ENCODE measurements around the gene PABPN1. TPM values are rescaled to one million over a fixed set of nuclear protein-coding genes. Genes with fewer than 3 reads are reported as not detected.

The PABPN1 gene
- total RNA-seq, 2 experiments from 2014 or later: 167 to 314 TPM

- Histone ChIP-seq H3K27ac (ENCODE audit: low read depth, low read length, poor library complexity, severe bottlenecking) (no peak overlapping the region), H3K4me3 (ENCODE audit: low read depth, low read length, poor library complexity, severe bottlenecking) (no peak overlapping the region), H3K9me2 (ENCODE audit: insufficient read depth, low read length) (no peaks in the 10 kb centered on the region), H3K9me3 (ENCODE audit: low read length) (no peaks in the 10 kb centered on the region), H3K4me1 (ENCODE audit: insufficient read depth, low read length, poor library complexity, severe bottlenecking) (no peaks in the 10 kb centered on the region), H3K79me2 (ENCODE audit: insufficient read depth, low read depth, low read length) (no peaks in the 10 kb centered on the region), H2AFZ (ENCODE audit: low read length) (no peak overlapping the region), H3K36me3 (ENCODE audit: insufficient read depth, low read length) (no peaks in the 10 kb centered on the region), H4K20me1 (ENCODE audit: insufficient read depth, low read length) (no peaks in the 10 kb centered on the region), H3K4me2 (ENCODE audit: low read length) (no peak overlapping the region)
- ChIA-PET POLR2A (no interaction called here), CTCF (ENCODE audit: unreplicated experiment) (no interaction called here)
- intact Hi-C loops (cut with micrococcal nuclease; ENCODE audit: unreplicated experiment): no loop called here
- DNase-seq (ENCODE audit: low spot score): no peak
- no peak for TF ChIP-seq CTCF (conservative IDR thresholded peaks at IDR 0.05; ENCODE audit: low read length)
- TF ChIP-seq EZH2phosphoT487 (IDR thresholded peaks at IDR 0.05; ENCODE audit: borderline replicate concordance, low read depth, low read length): no peak
- BruUV-seq (replicated peaks): no TSS peak
Observed at GRCh38 chr14:23373041-23373440, 51.8 kb downstream of the PABPN1 start.

Other genes starting within 250 kb of the PABPN1 start
- gene ACIN1, start 226.3 kb upstream of the PABPN1 start, total RNA-seq (2014; rRNA removed; shearing (Covaris generic)): 107 and 130 TPM in 2 replicates
- gene ACIN1, start 226.3 kb upstream of the PABPN1 start, total RNA-seq (2022): 203 and 206 TPM in 2 replicates
- gene C14orf119, start 226.0 kb upstream of the PABPN1 start, total RNA-seq (2014; rRNA removed; shearing (Covaris generic)): 25.9 and 44.5 TPM in 2 replicates
- gene C14orf119, start 226.0 kb upstream of the PABPN1 start, total RNA-seq (2022): 37.0 and 42.4 TPM in 2 replicates
- not detected in 2 replicates for gene CIROP, start 216.5 kb upstream of the PABPN1 start, total RNA-seq (2014; rRNA removed; shearing (Covaris generic))
- gene CIROP, start 216.5 kb upstream of the PABPN1 start, total RNA-seq (2022): not detected in 2 replicates
- gene CEBPE, start 202.2 kb upstream of the PABPN1 start, total RNA-seq (2014; rRNA removed; shearing (Covaris generic)): 0.67 and 1.1 TPM in 2 replicates
- 2.2 and 2.3 TPM in 2 replicates for gene CEBPE, start 202.2 kb upstream of the PABPN1 start, total RNA-seq (2022)
- gene SLC7A8, start 137.8 kb upstream of the PABPN1 start, total RNA-seq (2014; rRNA removed; shearing (Covaris generic)): 0.49 and 4.0 TPM in 2 replicates
- 6.2 and 11.4 TPM in 2 replicates for gene SLC7A8, start 137.8 kb upstream of the PABPN1 start, total RNA-seq (2022)
- gene RNF212B, start 83.5 kb upstream of the PABPN1 start, total RNA-seq (2014; rRNA removed; shearing (Covaris generic)): not detected in 2 replicates
- gene RNF212B, start 83.5 kb upstream of the PABPN1 start, total RNA-seq (2022): not detected in 2 replicates
- gene HOMEZ, start 35.3 kb upstream of the PABPN1 start, total RNA-seq (2014; rRNA removed; shearing (Covaris generic)): 6.3 and 7.1 TPM in 2 replicates
- 16.5 and 17.2 TPM in 2 replicates for gene HOMEZ, start 35.3 kb upstream of the PABPN1 start, total RNA-seq (2022)
- 24.4 and 31.0 TPM in 2 replicates for gene PPP1R3E, start 18.6 kb upstream of the PABPN1 start, total RNA-seq (2014; rRNA removed; shearing (Covaris generic))
- 95.5 and 102 TPM in 2 replicates for gene PPP1R3E, start 18.6 kb upstream of the PABPN1 start, total RNA-seq (2022)
- 7.2 and 8.6 TPM in 2 replicates for gene BCL2L2, start 14.6 kb upstream of the PABPN1 start, total RNA-seq (2014; rRNA removed; shearing (Covaris generic))
- gene BCL2L2, start 14.6 kb upstream of the PABPN1 start, total RNA-seq (2022): 17.4 and 18.0 TPM in 2 replicates
- not detected in 2 replicates for gene SLC22A17, start 31.4 kb downstream of the PABPN1 start, total RNA-seq (2014; rRNA removed; shearing (Covaris generic))
- not detected in 2 replicates for gene SLC22A17, start 31.4 kb downstream of the PABPN1 start, total RNA-seq (2022)
- gene EFS, start 43.7 kb downstream of the PABPN1 start, total RNA-seq (2014; rRNA removed; shearing (Covaris generic)): not detected in 2 replicates
- gene EFS, start 43.7 kb downstream of the PABPN1 start, total RNA-seq (2022): not detected in 2 replicates
- gene IL25, start 51.4 kb downstream of the PABPN1 start, total RNA-seq (2014; rRNA removed; shearing (Covaris generic)): not detected in 2 replicates
- gene IL25, start 51.4 kb downstream of the PABPN1 start, total RNA-seq (2022): not detected in 2 replicates
- gene CMTM5, start 55.6 kb downstream of the PABPN1 start, total RNA-seq (2014; rRNA removed; shearing (Covaris generic)): not detected in 2 replicates
- gene CMTM5, start 55.6 kb downstream of the PABPN1 start, total RNA-seq (2022): not detected in 2 replicates
- not detected in 2 replicates for gene MYH6, start 86.8 kb downstream of the PABPN1 start, total RNA-seq (2014; rRNA removed; shearing (Covaris generic))
- gene MYH6, start 86.8 kb downstream of the PABPN1 start, total RNA-seq (2022): not detected in 2 replicates
- not detected in 2 replicates for gene MYH7, start 114.2 kb downstream of the PABPN1 start, total RNA-seq (2014; rRNA removed; shearing (Covaris generic))
- not detected in 2 replicates for gene MYH7, start 114.2 kb downstream of the PABPN1 start, total RNA-seq (2022)
- 53.6 and 87.1 TPM in 2 replicates for gene NGDN, start 148.2 kb downstream of the PABPN1 start, total RNA-seq (2014; rRNA removed; shearing (Covaris generic))
- 48.7 and 57.5 TPM in 2 replicates for gene NGDN, start 148.2 kb downstream of the PABPN1 start, total RNA-seq (2022)
- 0.60 and 0.62 TPM in 2 replicates for gene ZFHX2, start 230.3 kb downstream of the PABPN1 start, total RNA-seq (2014; rRNA removed; shearing (Covaris generic))
- gene ZFHX2, start 230.3 kb downstream of the PABPN1 start, total RNA-seq (2022): 1.2 and 1.8 TPM in 2 replicates
- gene THTPA, start 234.8 kb downstream of the PABPN1 start, total RNA-seq (2014; rRNA removed; shearing (Covaris generic)): 20.9 and 28.6 TPM in 2 replicates
- 15.4 and 16.9 TPM in 2 replicates for gene THTPA, start 234.8 kb downstream of the PABPN1 start, total RNA-seq (2022)
- 110 and 129 TPM in 2 replicates for gene AP1G2, start 246.3 kb downstream of the PABPN1 start, total RNA-seq (2014; rRNA removed; shearing (Covaris generic))
- gene AP1G2, start 246.3 kb downstream of the PABPN1 start, total RNA-seq (2022): 209 and 235 TPM in 2 replicates